ENCODE measurements around the gene PTBP2.

The PTBP2 gene

DNA sequence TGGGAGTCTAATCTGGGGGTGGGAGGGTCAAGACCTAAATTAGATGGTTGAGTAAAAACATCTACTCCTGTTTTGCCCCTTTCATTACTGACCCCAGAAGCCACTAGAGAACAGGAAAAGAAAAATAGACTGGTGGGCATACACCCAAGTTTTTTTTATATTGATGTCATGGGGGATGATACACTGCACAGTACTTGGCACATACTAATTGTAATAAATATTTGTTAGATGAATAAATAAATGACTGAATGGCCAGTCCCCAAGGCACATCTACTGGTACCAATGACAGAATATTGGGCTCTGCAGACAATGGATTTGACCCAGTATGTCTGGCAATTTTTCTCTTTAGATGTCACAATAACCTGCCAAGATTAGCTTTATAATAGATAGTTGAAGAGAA lies 36.8 kb upstream of the PTBP2 start:
- TF ChIP-seq FOXP2 (optimal IDR thresholded peaks at IDR 0.05; ENCODE audit: borderline replicate concordance, extremely low read depth, extremely low read length, insufficient read depth) (no peak), TAF1 (IDR thresholded peaks at IDR 0.05; ENCODE audit: borderline replicate concordance, insufficient read depth, low read length) (no peak), SIN3A (IDR thresholded peaks at IDR 0.05; ENCODE audit: borderline replicate concordance, insufficient read depth, low read length) (no peak), POLR2AphosphoS5 (IDR thresholded peaks at IDR 0.05; ENCODE audit: low read depth, low read length) (no peak)
- TF ChIP-seq, protein P1, sequence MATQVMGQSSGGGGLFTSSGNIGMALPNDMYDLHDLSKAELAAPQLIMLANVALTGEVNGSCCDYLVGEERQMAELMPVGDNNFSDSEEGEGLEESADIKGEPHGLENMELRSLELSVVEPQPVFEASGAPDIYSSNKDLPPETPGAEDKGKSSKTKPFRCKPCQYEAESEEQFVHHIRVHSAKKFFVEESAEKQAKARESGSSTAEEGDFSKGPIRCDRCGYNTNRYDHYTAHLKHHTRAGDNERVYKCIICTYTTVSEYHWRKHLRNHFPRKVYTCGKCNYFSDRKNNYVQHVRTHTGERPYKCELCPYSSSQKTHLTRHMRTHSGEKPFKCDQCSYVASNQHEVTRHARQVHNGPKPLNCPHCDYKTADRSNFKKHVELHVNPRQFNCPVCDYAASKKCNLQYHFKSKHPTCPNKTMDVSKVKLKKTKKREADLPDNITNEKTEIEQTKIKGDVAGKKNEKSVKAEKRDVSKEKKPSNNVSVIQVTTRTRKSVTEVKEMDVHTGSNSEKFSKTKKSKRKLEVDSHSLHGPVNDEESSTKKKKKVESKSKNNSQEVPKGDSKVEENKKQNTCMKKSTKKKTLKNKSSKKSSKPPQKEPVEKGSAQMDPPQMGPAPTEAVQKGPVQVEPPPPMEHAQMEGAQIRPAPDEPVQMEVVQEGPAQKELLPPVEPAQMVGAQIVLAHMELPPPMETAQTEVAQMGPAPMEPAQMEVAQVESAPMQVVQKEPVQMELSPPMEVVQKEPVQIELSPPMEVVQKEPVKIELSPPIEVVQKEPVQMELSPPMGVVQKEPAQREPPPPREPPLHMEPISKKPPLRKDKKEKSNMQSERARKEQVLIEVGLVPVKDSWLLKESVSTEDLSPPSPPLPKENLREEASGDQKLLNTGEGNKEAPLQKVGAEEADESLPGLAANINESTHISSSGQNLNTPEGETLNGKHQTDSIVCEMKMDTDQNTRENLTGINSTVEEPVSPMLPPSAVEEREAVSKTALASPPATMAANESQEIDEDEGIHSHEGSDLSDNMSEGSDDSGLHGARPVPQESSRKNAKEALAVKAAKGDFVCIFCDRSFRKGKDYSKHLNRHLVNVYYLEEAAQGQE (IDR thresholded peaks at IDR 0.05; ENCODE audit: insufficient read depth in 1 of 2, low read depth in 2 of 2, low read length in 2 of 2): no peak

DNA sequence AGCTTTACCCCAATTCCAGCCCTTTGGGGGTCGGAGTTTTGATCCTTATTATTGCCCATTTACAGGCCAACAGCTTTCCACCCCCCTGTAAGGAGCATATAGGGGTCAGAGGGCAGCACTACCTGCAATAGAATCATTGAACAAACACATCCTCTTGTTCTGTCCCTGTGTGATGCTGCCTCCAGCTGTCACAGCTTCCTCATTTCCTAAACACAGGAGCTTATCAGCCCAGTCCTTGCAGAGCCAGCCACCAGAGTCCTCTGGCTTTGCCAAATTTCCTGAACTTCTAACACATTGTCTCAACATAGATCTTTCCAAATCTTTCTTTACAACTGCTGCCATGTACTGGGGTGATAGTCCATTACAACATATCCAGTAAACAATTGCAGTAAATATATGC lies 32.8 kb upstream of the PTBP2 start:
- TF ChIP-seq POLR2AphosphoS5 (IDR thresholded peaks at IDR 0.05; ENCODE audit: low read depth, low read length) (no peak), FOXP2 (optimal IDR thresholded peaks at IDR 0.05; ENCODE audit: borderline replicate concordance, extremely low read depth, extremely low read length, insufficient read depth) (no peak), SIN3A (IDR thresholded peaks at IDR 0.05; ENCODE audit: borderline replicate concordance, insufficient read depth, low read length) (no peak), TAF1 (IDR thresholded peaks at IDR 0.05; ENCODE audit: borderline replicate concordance, insufficient read depth, low read length) (no peak)
- TF ChIP-seq, protein P1 (IDR thresholded peaks at IDR 0.05; ENCODE audit: insufficient read depth in 1 of 2, low read depth in 2 of 2, low read length in 2 of 2): no peak

DNA sequence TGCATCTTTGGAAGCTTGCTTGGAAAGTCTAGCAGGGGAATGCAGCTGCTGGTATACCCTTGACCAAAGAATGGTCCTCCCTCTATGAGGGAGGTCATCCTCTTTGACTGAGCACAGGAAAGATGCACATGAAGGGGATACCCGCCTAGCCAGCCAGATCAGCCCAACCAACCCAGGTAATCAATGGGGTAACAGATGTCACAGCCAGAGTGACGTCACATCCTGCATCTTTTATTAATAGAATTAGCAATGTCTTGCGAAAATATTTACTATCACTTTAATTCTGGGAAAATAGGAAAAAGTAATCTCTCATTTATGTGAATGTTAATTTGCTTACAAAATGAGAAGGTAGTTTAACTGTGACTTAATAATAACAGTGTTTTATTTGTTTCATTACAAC lies 25.6 kb upstream of the PTBP2 start:
- TF ChIP-seq SIN3A (IDR thresholded peaks at IDR 0.05; ENCODE audit: borderline replicate concordance, insufficient read depth, low read length): no peak
- no peak for TF ChIP-seq FOXP2 (optimal IDR thresholded peaks at IDR 0.05; ENCODE audit: borderline replicate concordance, extremely low read depth, extremely low read length, insufficient read depth)
- TF ChIP-seq TAF1 (IDR thresholded peaks at IDR 0.05; ENCODE audit: borderline replicate concordance, insufficient read depth, low read length): no peak
- TF ChIP-seq, protein P1 (IDR thresholded peaks at IDR 0.05; ENCODE audit: insufficient read depth in 1 of 2, low read depth in 2 of 2, low read length in 2 of 2): no peak

DNA sequence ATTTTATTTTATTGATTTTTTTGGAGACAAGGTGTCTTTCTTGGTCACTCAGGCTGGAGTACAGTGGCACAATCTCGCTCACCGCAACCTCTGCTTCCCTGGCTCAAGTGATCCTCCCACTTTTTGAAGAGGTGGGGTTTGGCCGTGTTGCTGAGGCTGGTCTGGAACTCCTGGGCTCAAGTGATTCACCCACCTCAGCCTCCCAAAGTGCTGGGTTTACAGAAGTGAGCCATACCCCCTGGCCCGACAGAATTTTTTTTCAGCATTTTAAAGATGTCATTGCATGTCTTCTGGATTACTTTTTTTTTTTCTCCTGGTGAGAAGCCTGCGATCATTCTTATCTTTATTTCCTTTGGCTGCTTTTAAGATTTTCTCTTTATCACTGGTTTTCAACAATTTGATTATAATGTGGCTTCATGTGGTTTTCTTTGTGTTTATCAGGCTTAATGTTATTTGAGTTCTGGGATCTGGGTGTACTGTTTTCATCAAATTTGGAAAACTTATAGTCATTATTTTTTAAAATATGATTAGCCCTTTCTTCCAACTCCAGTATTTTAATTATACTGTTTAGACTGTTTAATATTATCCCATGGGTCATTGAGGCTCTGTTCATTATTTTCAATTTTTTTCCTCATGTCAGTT lies 23.1 kb upstream of the PTBP2 start:
- TF ChIP-seq TAF1 (IDR thresholded peaks at IDR 0.05; ENCODE audit: borderline replicate concordance, insufficient read depth, low read length): no peak
- TF ChIP-seq, protein P1 (IDR thresholded peaks at IDR 0.05; ENCODE audit: insufficient read depth in 1 of 2, low read depth in 2 of 2, low read length in 2 of 2): no peak
- TF ChIP-seq FOXP2 (optimal IDR thresholded peaks at IDR 0.05; ENCODE audit: borderline replicate concordance, extremely low read depth, extremely low read length, insufficient read depth): no peak
- no peak for TF ChIP-seq SIN3A (IDR thresholded peaks at IDR 0.05; ENCODE audit: borderline replicate concordance, insufficient read depth, low read length)

DNA sequence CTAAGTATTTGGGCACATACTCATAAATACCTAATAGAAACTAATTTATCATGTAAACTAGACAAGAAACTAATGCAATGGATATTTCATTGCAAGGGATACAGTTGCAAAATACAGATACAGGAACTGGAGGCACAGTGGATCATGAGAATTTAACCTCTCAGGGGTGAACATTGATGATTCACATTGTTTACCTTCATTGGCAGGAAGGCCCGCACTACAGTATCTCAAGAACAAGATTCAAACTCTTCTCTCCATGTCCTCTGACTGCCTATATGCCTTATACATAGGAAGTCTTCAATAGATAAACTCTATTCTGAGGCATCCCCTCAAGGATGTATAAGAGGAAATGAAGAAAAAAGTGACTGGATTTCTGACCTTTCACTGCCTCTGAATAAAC lies 18.4 kb upstream of the PTBP2 start:
- TF ChIP-seq, protein P1 (IDR thresholded peaks at IDR 0.05; ENCODE audit: insufficient read depth in 1 of 2, low read depth in 2 of 2, low read length in 2 of 2): no peak
- TF ChIP-seq POLR2AphosphoS5 (IDR thresholded peaks at IDR 0.05; ENCODE audit: low read depth, low read length) (no peak), FOXP2 (optimal IDR thresholded peaks at IDR 0.05; ENCODE audit: borderline replicate concordance, extremely low read depth, extremely low read length, insufficient read depth) (no peak), SIN3A (IDR thresholded peaks at IDR 0.05; ENCODE audit: borderline replicate concordance, insufficient read depth, low read length) (no peak), TAF1 (IDR thresholded peaks at IDR 0.05; ENCODE audit: borderline replicate concordance, insufficient read depth, low read length) (no peak)
